Mesothelial cell of epicardium (in vitro differentiated cells): Measurements from ENCODE around the gene LRRC58. TPM values are rescaled to one million over a fixed set of nuclear protein-coding genes. Genes with fewer than 3 reads are reported as not detected.
A peak's percentile ranks its signal among the peaks of the same experiment; 100 is the strongest.

Experiments used
- DNase-seq, 2 experiments: peaks; one replicate each; pipeline ENCODE4 v3.0.0; 2021; ENCODE audit warnings: low spot score in 2 of 2; ENCODE audit not compliant: unreplicated experiment in 2 of 2
- H3K27ac Mint-ChIP-seq: 2 replicates; pipeline ENCODE4 v1.8.0; 2021; ENCODE audit warnings: mixed read lengths
- H3K27me3 Mint-ChIP-seq: 2 replicates; pipeline ENCODE4 v1.8.0; 2021; ENCODE audit warnings: low read depth, mixed read lengths
- H3K36me3 Mint-ChIP-seq: 2 replicates; pipeline ENCODE4 v1.8.0; 2021; ENCODE audit warnings: mixed read lengths
- H3K4me1 Mint-ChIP-seq: 2 replicates; pipeline ENCODE4 v1.8.0; 2021; ENCODE audit warnings: mixed read lengths
- H3K4me3 Mint-ChIP-seq: 2 replicates; pipeline ENCODE4 v1.8.0; 2021; ENCODE audit warnings: mild to moderate bottlenecking, moderate library complexity, mixed read lengths
- H3K9me3 Mint-ChIP-seq: 2 replicates; pipeline ENCODE4 v1.8.0; 2021; ENCODE audit warnings: mixed read lengths
- total RNA-seq: library from RNA; stranded (reverse); gene quantifications from 3 replicates; pipeline ENCODE4 v1.2.1, GENCODE V29; 2021
- TF ChIP-seq, protein P1 (sequence below): fragments of 200-600 bp; sonication (generic); IDR thresholded peaks from one replicate; pipeline ENCODE4 v1.5.0; 2021; ENCODE audit warnings: antibody characterized with exemption; ENCODE audit not compliant: unreplicated experiment

The LRRC58 gene
- total RNA-seq, 1 donor from 2014 or later = 18.7 TPM

DNA sequence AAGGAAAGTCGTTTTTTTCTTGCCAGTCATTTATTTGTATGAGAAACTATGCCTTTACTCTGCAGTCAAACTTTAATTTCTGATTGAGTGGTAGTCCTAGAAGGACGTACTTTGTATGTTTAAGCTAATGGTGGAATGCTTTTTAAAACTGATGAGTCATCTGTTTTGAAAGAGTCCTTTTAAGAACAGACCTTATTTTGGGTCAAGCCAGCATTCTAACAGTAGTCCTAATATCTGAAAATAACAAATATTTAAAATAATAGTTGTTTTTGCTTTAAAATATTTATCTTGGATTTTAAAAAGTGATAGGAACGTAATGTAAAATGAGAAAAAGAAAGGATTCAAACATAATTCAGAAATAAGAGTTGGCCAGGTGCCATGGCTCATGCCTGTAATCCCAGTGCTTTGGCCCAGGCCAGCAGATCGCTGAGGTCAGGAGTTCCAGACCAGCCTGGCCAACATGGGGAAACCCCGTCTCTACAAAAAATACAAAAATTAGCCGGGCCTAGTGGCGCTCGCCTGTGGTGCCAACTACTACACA, 1.3 kb upstream of the LRRC58 start:
- TF ChIP-seq, protein P1, sequence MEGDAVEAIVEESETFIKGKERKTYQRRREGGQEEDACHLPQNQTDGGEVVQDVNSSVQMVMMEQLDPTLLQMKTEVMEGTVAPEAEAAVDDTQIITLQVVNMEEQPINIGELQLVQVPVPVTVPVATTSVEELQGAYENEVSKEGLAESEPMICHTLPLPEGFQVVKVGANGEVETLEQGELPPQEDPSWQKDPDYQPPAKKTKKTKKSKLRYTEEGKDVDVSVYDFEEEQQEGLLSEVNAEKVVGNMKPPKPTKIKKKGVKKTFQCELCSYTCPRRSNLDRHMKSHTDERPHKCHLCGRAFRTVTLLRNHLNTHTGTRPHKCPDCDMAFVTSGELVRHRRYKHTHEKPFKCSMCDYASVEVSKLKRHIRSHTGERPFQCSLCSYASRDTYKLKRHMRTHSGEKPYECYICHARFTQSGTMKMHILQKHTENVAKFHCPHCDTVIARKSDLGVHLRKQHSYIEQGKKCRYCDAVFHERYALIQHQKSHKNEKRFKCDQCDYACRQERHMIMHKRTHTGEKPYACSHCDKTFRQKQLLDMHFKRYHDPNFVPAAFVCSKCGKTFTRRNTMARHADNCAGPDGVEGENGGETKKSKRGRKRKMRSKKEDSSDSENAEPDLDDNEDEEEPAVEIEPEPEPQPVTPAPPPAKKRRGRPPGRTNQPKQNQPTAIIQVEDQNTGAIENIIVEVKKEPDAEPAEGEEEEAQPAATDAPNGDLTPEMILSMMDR = no peak
- Mint-ChIP-seq H3K36me3 (peaks cover 1% of the 10 kb centered on the region), H3K4me3 (peak overlapping the region; percentile 92), H3K4me1 (peaks cover 24% of the 10 kb centered on the region), H3K9me3 (no peaks in the 10 kb centered on the region), H3K27ac (peak overlapping the region; percentile 98), H3K27me3 (peaks cover 4% of the 10 kb centered on the region)
- no peak for DNase-seq

- H3K9me3 Mint-ChIP-seq = no peaks in the 10 kb centered on the region
- H3K27ac Mint-ChIP-seq = peak overlapping the region; percentile 98
- H3K27me3 Mint-ChIP-seq = peaks cover 1% of the 10 kb centered on the region
- DNase-seq = no peak
- peak overlapping the region; percentile 92 for H3K4me3 Mint-ChIP-seq
- H3K36me3 Mint-ChIP-seq = peaks cover 1% of the 10 kb centered on the region
- H3K4me1 Mint-ChIP-seq = peaks cover 31% of the 10 kb centered on the region
- TF ChIP-seq, protein P1 = no peak
These were observed 636 bp upstream of the LRRC58 start for GRCh38 chr3:120349855-120350125.

- Mint-ChIP-seq H3K4me3 (peak overlapping the region; percentile 92), H3K4me1 (peaks cover 36% of the 10 kb centered on the region), H3K36me3 (peaks cover 1% of the 10 kb centered on the region), H3K9me3 (no peaks in the 10 kb centered on the region), H3K27ac (peak overlapping the region; percentile 92), H3K27me3 (no peaks in the 10 kb centered on the region)
- TF ChIP-seq, protein P1 = no peak
- DNase-seq = peak in 1 of 2 experiments; percentile 71
These were observed 826 bp downstream of the LRRC58 start for GRCh38 chr3:120348065-120348990.

GRCh38 chr3:120344349-120344748, 4.8 kb downstream of the LRRC58 start:
- Mint-ChIP-seq H3K4me1 (peaks cover 30% of the 10 kb centered on the region), H3K9me3 (peaks cover 7% of the 10 kb centered on the region), H3K27ac (no peak overlapping the region), H3K27me3 (no peaks in the 10 kb centered on the region), H3K36me3 (peaks cover 23% of the 10 kb centered on the region), H3K4me3 (no peak overlapping the region)
- DNase-seq = no peak
- TF ChIP-seq, protein P1 = no peak

GRCh38 chr3:120341658-120342346, 7.4 kb downstream of the LRRC58 start:
- DNase-seq = no peak
- H3K4me1 Mint-ChIP-seq = peaks cover 17% of the 10 kb centered on the region
- H3K27ac Mint-ChIP-seq = no peak overlapping the region
- H3K27me3 Mint-ChIP-seq = no peaks in the 10 kb centered on the region
- H3K9me3 Mint-ChIP-seq = peaks cover 24% of the 10 kb centered on the region
- no peak overlapping the region for H3K4me3 Mint-ChIP-seq
- peaks cover 39% of the 10 kb centered on the region for H3K36me3 Mint-ChIP-seq
- TF ChIP-seq, protein P1 = no peak
